GM19239 (cell line): ENCODE results near the gene TNFRSF4.

Experiments
- DNase-seq: peaks from one replicate; pipeline ENCODE4 v3.0.0; 2011; ENCODE audit warnings: low spot score; ENCODE audit not compliant: insufficient read length
- FAIRE-seq: peaks from 2 replicates; lab custom pipeline; 2011; peaks lifted over from hg19 to GRCh38; lab: Jason Lieb, UNC

TNFRSF4 gene

DNA sequence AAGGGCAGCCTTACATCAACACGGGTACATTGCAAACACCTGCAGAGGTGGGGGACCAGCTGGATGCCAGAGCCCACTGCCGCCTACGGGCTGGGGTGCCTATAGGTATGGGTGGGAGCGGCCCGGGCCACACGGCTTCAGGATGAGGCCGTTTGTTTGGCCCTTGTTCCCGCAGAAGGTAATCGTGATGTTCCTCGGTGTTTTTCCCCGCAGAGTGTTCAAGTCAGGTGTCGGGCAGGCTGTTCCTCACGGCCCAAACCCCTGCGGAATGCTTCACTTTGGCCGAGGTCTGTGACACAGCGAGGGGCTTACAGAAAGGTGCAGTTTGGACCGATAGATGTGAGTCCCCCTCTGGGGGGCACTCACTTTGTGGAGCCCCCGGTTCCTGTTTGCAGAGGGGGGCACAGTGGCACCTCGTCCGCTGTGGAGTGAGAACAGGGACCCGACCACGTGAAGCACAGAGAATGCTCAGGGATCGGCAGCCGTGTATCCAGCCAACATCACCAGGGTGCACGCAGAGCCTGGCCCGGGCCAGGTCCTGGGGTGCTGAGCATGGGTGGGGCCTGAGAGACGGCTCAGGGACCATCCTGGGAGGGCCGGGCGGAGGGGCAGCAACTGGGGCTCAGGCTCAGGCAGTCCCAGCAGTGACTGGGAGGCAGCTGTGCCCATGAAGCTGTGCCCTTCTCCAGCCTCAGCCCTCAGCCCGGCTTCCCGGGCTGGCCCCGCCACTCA, 40.7 kb downstream of the TNFRSF4 start:
- no peak for DNase-seq
- no peak for FAIRE-seq

DNA sequence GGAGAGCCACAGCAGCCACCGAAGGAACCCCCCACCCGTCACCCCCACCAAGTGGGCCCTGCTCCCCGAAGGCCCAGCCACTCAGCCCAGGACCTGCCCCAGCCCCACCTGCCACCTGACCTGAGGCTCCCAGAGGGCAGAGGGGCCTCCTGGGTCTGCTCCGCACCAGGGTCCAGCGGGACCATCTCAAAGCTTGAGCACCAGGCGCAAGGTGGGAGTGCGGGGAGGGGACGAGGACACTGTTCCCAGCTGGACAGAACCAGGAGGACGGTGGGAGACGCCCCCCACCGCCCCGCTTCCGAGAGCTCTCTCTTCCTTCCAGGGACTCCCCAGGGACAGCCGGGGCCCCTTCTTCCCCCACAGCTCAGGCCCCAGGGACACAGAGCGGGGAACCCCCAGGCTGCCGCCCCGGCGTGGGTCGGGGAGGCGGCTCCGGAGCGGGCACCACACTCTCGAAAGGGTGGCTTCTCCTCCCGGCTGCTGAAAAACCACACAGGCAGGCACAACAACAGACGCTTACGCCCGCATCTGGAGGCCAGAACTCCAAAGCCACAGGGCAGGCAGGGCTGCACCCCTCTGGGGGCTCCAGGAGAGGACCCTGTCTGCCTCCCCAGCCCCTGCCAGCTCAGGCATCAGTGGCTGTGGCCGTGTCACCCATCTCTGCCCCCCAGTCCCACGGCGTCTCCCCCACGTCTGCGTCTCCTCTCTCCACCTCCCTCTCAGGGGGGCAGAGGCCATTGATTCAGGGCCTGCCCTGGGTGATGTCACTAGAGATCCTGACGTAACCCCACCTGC, 42.2 kb downstream of the TNFRSF4 start:
- FAIRE-seq (no peak), DNase-seq (no peak)

DNA sequence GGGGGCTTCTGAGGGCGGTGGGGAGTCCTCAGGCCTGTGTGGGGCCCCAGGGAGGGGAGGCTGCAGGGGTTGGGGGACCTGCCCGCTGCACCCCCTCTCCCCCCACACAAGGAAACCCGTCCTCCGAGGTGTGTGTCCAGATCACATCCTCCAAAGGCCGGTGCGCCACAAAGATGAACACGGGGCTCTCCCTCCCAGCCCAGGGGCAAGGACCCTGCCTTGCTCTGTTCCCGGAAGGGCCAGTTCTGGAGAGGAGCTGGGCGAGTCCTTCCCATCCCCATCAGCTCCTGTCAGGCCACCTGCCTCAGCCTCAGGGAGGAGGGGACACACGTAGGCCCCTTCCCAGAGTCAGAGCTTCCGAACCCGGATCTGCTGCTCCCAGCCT, 42.8 kb downstream of the TNFRSF4 start:
- DNase-seq, result no peak
- no peak for FAIRE-seq

DNA sequence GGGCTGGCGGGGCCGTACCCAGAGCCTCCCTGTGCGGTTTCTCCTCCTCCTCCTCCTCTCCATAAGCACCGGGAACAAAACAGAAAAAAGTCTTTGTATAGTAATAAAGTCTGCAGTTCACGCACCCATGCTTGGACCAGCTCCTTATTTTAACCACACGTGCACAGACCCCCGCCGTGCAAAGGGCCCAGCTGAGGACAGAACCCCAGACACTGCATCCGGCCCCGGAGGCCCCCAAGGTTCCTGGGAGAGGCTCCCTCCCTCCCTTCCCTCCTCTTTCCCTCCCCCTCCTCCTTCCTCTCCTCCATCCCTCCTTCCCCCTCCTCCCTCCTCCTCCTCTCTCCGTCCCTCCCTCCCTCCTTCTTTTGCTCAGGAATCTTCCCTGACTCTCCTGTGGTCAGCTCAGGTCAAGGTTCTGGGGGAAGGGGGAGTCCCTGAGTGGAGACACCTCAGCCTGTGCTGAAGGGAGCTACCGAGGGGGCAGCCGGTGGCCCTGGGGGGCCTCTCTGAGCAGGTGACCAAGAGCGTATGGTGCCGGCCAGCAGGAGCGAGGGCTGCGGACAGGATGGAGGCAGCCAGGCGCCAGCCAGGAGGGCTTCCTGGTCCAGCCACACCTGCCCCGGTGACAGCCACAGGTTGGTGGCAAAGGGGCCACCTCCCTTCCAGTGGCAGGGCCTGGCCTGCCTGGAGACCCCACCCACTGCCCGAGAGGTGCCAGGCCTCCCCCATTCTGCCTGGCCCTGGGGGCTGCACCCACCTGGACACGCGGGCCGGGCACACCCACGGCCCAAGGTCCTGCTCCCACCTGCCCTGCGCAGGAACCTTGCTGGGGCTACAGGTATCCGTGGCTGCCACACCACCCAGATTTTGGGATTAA, 43.5 kb downstream of the TNFRSF4 start:
- FAIRE-seq (no peak), DNase-seq (no peak)

DNA sequence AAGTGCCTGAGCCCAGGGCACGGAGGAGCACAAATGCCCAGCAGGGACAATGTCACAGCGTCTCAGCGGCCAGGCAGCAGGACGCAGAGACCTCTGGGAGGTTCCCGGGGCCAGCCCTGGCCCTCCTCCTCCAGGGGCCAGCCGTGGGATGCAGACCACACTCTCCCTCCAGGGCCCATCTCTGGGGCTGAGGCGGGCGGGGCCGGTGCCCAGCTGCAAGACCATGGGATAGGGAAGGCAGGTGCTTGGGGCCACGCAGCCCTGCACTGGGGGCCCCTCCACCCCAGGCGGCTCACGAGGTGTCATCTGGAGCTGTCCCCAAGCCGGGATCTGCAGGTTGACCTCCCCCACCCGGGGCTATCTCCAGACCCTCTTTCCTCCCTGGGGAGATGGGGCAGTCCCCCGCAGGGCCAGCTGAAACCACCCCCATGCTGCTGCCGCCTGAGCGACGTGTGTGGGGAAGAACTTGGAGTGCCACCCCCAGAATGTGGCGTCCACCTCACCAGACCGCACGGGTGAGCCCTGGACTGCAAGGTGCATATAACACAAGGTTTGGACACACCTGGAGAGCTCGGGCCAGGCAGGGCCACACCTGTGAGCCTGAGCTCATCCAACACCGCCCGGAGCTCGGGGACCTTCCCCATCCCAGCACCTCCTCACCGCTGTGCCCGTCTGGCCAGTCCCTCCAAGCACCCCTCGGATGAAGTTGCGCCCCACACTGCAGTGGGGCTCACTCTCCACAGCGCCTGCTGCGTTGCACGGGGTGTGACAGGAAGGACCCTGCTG, 44.3 kb downstream of the TNFRSF4 start:
- FAIRE-seq, result no peak

DNA sequence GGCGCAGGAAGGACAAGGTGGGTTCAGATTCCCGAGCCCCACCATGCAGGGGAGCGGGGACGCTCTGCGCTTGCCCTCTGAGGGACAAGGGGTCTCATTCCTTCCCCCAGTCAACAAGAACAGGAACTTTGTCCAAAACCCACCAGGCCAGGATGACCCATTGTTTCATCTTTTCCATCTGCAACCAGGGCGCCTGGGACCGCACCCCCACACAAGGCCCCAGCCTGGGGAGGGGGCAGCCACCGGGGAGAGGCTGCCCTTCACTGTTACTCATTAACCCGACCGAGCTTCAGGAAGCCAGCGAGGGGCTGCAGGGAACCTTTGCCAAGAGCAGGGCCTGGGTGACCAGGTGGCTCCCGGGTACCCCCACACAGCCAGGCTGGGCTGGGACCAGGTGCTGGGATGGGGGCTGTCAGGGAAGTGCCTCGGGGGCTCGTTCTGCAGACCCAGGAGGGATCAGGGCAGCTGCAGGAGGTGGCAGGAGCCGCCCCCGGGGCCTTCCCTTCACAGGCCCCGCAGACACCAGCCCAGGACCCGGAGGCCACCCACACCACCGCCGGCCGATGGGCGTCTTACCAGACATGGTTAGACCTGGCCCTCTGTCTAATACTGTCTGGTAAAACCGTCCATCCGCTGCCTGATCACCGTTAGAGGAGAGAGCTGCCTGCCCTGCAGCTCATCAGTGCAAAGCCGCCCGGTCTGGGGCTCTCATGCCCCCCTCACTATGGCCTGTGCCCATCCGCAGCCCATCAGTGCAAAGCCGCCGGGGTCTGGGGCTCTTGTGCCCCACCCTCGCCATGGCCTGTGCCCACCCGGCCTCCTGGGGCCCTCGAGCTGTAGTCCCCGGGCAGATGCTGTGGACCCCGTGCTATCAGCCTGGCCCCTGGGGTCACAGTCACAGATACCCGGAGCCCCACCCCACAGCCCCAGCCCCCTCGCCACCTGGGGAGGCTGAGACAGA, 45.2 kb downstream of the TNFRSF4 start:
- DNase-seq, result no peak

More for the DNA sequence above, 44.3 kb downstream of the TNFRSF4 start:
- no peak for DNase-seq

DNA sequence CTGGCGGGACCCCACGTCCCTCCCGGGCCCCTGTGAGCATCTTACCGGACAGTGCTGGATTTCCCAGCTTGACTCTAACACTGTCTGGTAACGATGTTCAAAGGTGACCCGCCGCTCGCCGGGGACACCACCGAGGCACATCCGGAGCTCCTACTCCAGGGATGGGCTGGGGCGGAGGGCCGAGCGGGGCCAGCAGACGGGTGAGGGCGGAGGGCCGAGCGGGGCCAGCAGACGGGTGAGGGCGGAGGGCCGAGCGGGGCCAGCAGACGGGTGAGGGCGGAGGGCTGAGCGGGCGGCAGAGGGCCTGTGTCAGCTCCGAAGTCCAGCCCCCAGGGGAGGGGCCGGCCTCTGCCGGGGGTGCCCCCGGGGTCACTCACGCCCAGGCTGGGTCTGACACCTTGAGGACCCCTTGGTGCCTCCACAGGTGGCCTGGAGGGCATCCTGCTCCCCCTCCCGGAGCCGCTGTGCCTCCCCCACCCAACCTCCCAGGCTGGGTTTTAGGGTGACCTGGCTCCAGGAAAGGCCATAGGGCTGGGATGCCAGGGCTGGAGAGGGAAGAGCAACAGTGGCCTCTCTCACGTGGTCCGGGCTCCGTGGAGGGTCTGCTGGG, 46.0 kb downstream of the TNFRSF4 start:
- DNase-seq (no peak), FAIRE-seq (no peak)

More for the DNA sequence above, 45.2 kb downstream of the TNFRSF4 start:
- FAIRE-seq, result no peak

DNA sequence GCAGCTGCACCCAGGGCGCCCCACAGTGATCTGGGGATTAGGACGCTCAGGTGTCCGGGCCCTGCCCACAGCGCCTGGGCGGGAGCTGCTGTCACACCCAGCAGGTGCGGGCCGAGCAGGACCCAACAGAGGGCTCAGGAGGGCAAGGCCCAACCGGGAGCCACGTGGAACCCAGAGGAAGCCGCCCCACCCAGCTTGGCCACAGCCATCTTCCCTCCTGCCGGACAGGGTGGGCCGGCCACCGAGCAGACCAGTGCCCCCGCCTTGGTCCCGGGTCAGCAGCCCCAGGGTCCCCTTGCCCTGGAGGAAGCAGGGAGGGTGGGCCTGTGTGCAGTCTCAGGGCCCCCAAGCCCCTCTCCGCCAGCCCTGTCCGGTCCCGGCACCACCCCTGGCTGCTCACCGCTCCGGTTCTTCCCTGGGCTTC, 46.5 kb downstream of the TNFRSF4 start:
- DNase-seq (no peak), FAIRE-seq (no peak)

DNA sequence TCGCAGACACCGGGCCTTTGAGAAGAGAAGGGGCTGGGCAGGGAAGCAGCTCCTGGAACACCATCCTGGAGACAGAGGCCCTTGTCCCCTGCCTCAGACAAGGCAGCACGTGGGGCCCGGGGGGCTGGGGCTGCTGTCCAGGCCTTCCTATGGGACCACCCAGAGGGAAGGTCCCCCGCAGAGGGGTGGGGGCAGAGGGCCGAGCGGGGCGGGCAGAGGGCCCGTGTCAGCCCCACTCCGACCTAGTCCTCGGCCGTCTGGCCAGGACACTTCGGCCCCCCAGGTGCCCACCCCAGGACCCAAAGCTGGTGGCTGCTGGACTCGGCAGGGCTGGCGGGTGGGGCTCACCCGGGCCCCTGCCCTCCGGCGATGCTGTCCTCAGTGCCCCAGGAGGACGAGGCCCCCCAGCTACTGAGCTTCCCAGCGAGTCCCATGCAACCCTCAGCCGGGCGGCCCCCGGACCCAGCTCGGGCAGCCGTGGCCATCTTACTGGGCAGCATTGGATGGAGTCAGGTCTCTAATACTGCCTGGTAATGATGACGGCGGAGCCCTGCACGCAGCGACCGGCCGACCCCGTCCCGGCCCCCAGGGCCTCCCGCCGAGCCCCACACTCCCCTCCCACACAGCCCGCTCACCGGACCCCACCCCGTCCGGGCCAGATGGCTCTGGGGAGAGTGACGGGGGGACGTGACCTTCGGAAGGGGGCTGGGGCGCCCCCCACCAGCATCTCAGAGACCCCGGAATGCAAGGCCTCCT, 47.1 kb downstream of the TNFRSF4 start:
- FAIRE-seq (no peak), DNase-seq (no peak)

DNA sequence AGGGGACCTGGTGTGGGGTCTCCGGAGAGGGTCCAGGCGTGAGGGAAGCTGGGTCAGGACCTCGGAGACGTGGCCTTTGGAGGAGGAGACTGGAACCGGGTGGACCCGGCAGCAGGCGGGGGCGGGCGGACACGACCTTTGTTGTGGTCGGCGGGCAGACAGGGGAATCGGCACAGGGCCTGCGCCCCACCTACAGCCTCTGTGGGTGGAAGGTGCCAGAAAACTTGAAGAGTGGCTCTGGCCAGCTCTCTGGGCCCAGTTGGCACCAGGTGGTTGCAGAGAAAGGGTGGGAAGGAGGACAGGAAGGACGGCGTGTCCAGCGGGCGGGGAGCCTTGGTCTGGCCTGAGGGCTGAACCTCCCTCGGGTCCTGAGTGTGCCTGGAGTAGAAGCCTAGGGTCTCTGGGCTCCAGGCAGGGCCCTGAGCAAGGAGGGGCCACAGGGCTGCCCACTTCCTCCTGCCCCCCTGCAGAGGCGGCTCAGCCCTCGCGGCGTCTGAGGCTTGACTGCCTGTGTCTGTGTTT, 48.0 kb downstream of the TNFRSF4 start:
- FAIRE-seq (no peak), DNase-seq (no peak)

DNA sequence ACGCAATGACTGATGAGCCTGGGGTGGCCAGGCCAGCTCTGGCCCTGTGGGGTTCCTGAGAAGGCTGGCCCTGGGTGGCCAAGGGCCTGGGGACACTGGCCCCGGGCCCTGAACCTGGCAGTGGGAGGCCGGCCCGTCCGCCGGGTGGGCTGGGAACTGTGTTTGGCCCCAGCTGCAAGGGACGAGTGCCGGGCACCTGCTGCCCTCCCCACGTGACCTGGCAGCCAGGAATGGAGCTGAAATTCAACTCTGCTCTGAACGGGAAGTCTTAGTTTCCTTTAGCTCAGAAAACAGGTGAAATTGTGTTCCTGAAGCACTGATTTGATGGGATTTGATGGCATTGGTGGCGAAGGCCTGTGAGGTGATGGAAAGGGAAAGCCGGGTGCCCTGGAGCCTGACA, 48.5 kb downstream of the TNFRSF4 start:
- no peak for DNase-seq

DNA sequence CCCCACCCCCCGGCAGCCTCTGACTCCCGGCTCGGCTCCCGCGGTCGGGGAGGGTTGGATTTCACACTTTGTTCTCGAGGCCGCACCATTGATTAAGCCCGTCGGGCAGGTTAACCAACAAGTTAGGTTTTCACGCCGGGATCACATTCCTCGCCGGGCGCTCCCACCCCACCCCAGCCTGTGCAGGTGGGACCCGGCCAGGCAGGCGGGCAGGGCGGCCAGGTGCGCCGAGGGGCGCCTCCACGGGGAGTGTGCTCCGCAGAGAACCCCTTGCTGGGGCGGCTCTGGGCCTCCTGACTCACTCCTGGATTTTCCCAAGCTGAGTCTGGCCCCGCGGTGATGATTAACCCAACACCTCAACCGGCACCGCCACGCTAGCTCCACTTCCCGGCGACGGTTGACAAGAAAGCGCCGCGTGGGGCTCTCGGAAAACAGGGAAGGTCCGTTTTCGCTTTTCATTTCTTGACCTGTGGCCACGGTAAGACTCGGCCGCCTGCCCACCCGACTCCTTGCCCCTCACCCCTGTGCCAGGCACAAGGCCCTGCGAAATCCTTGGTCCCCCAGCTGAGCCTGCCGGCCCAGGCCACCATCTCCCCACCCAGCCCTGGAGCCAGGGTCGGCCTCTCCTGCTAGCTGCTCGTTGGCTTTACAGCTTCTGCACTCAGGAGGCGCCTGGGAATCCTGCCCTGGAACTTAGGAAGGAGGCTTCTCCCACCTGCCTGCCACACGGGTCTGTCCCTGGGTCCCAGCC, 49.1 kb downstream of the TNFRSF4 start:
- DNase-seq, result no peak
- no peak for FAIRE-seq

More for the DNA sequence above, 48.5 kb downstream of the TNFRSF4 start:
- no peak for FAIRE-seq

DNA sequence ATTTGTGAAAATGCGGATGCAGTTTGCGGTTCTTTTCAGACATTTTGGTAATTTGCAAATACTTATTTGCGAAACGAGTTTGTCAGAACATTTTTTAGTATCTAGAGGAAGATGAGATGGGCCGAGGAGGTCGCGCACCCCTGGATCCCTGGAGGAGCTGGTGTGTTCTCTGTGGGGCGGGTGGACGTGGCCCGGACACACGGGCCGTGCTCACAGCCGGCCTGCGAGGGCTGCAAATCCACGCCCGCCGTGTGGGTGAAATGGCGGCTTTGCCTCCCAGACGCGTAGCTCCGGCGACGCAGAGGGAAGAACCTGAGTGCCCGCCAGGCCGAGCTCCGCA, 49.6 kb downstream of the TNFRSF4 start:
- DNase-seq (no peak), FAIRE-seq (no peak)

DNA sequence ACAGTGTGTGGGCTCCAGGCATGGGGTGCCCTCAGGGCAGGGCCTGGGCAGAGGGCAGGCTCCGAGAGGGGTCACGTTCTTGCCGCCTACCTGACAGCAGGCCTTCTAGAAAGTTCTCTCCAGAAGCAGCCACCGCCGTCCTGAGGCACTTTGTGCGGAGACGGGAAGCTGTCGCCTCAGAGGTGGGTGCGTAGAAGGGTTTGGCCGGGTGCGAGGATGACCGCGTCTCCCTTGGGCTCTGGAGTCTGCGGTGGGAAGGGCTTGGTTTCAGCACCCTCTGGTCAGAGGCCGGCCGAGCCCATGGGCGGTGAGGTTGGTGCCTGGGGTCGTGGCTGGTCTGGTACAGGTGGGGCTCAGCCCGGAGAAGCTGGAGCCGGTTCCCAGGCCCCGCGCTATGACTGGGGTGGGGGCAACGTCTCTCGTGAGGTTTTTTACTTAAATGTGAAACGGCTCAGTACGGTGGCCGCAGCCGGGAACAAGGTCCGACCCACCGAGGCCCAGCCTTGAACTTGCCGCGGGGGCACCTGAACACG, 50.3 kb downstream of the TNFRSF4 start:
- FAIRE-seq, result no peak

DNA sequence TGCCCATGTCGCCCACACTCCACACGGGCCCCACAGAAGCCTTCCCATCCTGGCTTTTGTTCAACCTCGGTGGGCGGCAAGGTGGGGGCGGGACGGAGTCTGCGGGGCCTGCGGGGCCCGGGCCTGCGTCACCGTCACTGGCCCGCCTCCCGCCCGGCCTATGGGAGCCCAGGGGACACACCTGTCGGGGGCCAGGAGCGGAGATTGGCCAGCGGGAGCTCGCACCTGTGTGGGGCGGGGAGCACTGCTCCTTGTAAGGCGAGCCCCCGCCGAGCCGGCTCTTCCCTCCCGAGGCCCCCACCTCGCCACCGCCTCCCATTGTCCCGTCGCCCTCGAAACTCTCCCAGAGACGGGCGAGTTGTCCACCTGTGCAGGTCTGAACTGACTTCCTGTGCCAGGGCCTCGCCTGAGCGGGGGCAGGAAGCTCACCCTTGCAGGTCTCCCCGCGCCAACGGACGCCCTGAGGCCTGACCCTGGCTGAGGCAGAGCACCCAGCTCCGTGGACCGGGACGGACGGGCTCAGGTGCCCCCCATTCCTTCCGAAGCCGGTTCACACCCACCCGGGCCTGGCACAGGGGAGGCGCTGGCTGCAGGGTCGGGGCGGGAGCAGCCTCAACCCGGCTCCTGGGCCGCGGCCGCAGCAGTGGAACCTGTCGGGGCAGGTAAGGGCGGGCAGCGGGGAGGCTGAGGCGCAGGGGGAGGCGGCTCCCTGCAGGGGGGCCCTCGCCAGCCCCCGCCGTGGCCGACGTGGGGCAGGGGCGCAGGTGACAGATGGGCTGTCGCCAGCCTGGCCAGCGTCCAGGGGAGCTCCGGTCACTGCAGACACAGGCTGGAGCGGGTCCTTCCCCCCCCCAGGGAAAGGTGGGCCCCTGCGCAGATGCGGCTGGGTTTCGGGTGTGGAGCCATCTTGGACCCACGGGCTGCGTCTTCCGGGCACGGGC, 51.1 kb downstream of the TNFRSF4 start:
- FAIRE-seq (no peak), DNase-seq (no peak)

More for the DNA sequence above, 50.3 kb downstream of the TNFRSF4 start:
- DNase-seq, result no peak

DNA sequence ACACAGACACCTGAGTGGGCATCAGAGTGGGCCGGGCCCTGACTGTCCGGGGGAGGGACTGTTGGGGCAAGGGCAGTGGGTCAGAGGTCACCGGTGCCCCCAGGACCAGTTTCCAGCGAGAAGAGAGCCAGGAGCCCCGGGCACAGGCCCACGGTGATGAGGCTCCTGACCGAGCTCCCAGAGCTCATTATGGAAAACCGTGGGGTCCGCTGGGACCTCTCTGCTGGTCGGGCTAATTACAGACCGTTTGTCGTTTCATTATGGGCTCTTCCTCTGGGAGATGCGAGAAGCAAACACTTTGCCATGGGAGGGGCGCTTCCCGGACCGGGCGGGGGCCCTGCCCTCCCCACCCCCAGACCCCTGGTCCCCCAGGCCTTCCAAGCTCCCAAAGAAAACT, 52.3 kb downstream of the TNFRSF4 start:
- FAIRE-seq, result no peak
- DNase-seq, result no peak
